SU-DHL-6 (cell line): Measurements from ENCODE around the gene MRRF.

Experiments used
- H2AFZ ChIP-seq: fragments of 200-600 bp; sonication (generic); 2 replicates; pipeline ENCODE4 v1.6.1; 2014; ENCODE audit warnings: low read depth, mild to moderate bottlenecking, moderate library complexity, mixed read lengths, antibody characterized with exemption, low read length; ENCODE audit not compliant: severe bottlenecking
- H3F3A ChIP-seq: fragments of 200-600 bp; shearing (Covaris generic); 2 replicates; pipeline ENCODE4 v1.6.0; 2016; ENCODE audit warnings: antibody characterized with exemption, mild to moderate bottlenecking; ENCODE audit not compliant: insufficient read depth
- H3K27ac ChIP-seq: fragments of 200-600 bp; sonication (generic); 2 replicates; pipeline ENCODE4 v1.5.1; 2016; ENCODE audit warnings: low read depth, mild to moderate bottlenecking, low read length, moderate library complexity, mixed read lengths
- H3K27me3 ChIP-seq: fragments of 200-600 bp; sonication (generic), shearing (Covaris generic); 2 replicates; pipeline ENCODE4 v1.6.0; 2014; ENCODE audit warnings: mild to moderate bottlenecking, low read length
- H3K36me3 ChIP-seq: fragments of 200-600 bp; sonication (generic); 2 replicates; pipeline ENCODE4 v1.6.1; 2014; ENCODE audit warnings: mild to moderate bottlenecking, low read length, mixed read lengths
- H3K4me2 ChIP-seq: fragments of 300-600, 200-600 bp; shearing (Covaris generic), sonication (generic); 2 replicates; pipeline ENCODE4 v1.6.0; 2014; ENCODE audit warnings: low read length, low read depth, mild to moderate bottlenecking; ENCODE audit not compliant: poor library complexity, severe bottlenecking
- H3K4me3 ChIP-seq: fragments of 200-600 bp; sonication (generic); 2 replicates; pipeline ENCODE4 v1.5.1; 2014; ENCODE audit warnings: antibody characterized with exemption, low read length, mild to moderate bottlenecking, mixed read lengths; ENCODE audit not compliant: insufficient read depth, poor library complexity, severe bottlenecking
- H3K79me2 ChIP-seq: fragments of 200-600 bp; sonication (generic); 2 replicates; pipeline ENCODE4 v1.6.1; 2014; ENCODE audit warnings: mild to moderate bottlenecking, low read length, moderate library complexity; ENCODE audit not compliant: insufficient read depth
- H3K9ac ChIP-seq: fragments of 200-600 bp; sonication (generic); 2 replicates; pipeline ENCODE4 v1.7.0; 2014; ENCODE audit warnings: mild to moderate bottlenecking, low read length
- H3K9me2 ChIP-seq: fragments of 200-600 bp; sonication (generic); replicated peaks from 2 replicates; pipeline ENCODE4 v1.6.1; 2014; ENCODE audit warnings: low read length; ENCODE audit not compliant: insufficient read depth
- H3K9me3 ChIP-seq: fragments of 200-600 bp; sonication (generic); 2 replicates; pipeline ENCODE4 v1.6.1; 2014; ENCODE audit warnings: low read length, mixed read lengths; ENCODE audit not compliant: insufficient read depth
- H4K20me1 ChIP-seq: fragments of 200-600 bp; sonication (generic); 2 replicates; pipeline ENCODE4 v1.6.1; 2014; ENCODE audit warnings: low read depth, mild to moderate bottlenecking, antibody characterized with exemption, low read length, moderate library complexity, mixed read lengths
- CTCF ChIP-seq: fragments of 200-600 bp; sonication (generic); IDR thresholded peaks from one replicate; pipeline ENCODE4 v1.5.1; 2017; ENCODE audit warnings: antibody characterized with exemption, mild to moderate bottlenecking, low read length, moderate library complexity; ENCODE audit not compliant: insufficient read depth, poor library complexity, severe bottlenecking
- EZH2phosphoT487 ChIP-seq: fragments of 200-600 bp; sonication (generic), shearing (Covaris generic); conservative IDR thresholded peaks from 2 replicates; pipeline ENCODE4 v1.6.1; 2018; ENCODE audit warnings: mild to moderate bottlenecking, antibody characterized with exemption, low read length, moderate library complexity, mixed read lengths

The MRRF gene

GRCh38 chr9:122239722-122240121, 25.0 kb upstream of the MRRF start:
- Histone ChIP-seq H3F3A (no peaks in the 10 kb centered on the region), H2AFZ (no peak overlapping the region), H3K27ac (no peak overlapping the region), H3K9me2 (no peaks in the 10 kb centered on the region), H3K9ac (no peak overlapping the region), H3K36me3 (peaks cover 34% of the 10 kb centered on the region), H3K79me2 (no peaks in the 10 kb centered on the region), H3K4me2 (no peak overlapping the region), H4K20me1 (no peaks in the 10 kb centered on the region), H3K4me3 (no peak overlapping the region), H3K27me3 (no peaks in the 10 kb centered on the region), H3K9me3 (no peaks in the 10 kb centered on the region)
- TF ChIP-seq CTCF (no peak), EZH2phosphoT487 (no peak)

- Histone ChIP-seq H3K27me3 (no peaks in the 10 kb centered on the region), H3K4me2 (no peak overlapping the region), H3F3A (no peaks in the 10 kb centered on the region), H3K27ac (no peak overlapping the region), H3K36me3 (peaks cover 52% of the 10 kb centered on the region), H3K9me2 (no peaks in the 10 kb centered on the region), H3K9me3 (no peaks in the 10 kb centered on the region), H2AFZ (no peak overlapping the region), H3K9ac (no peak overlapping the region), H3K4me3 (no peak overlapping the region), H4K20me1 (no peaks in the 10 kb centered on the region), H3K79me2 (no peaks in the 10 kb centered on the region)
- TF ChIP-seq CTCF (no peak), EZH2phosphoT487 (no peak)
Measured at GRCh38 chr9:122244349-122244748, 20.3 kb upstream of the MRRF start.

- H3K4me2 ChIP-seq, result no peak overlapping the region
- no peak overlapping the region for H3K27ac ChIP-seq
- no peak for TF ChIP-seq EZH2phosphoT487
- TF ChIP-seq CTCF, result no peak
- no peaks in the 10 kb centered on the region for H3K27me3 ChIP-seq
- no peaks in the 10 kb centered on the region for H4K20me1 ChIP-seq
- no peaks in the 10 kb centered on the region for H3K79me2 ChIP-seq
- H3K9ac ChIP-seq, result no peak overlapping the region
- no peaks in the 10 kb centered on the region for H3K9me2 ChIP-seq
- no peaks in the 10 kb centered on the region for H3K9me3 ChIP-seq
- H3F3A ChIP-seq, result no peaks in the 10 kb centered on the region
- no peak overlapping the region for H3K4me3 ChIP-seq
- peaks cover 49% of the 10 kb centered on the region for H3K36me3 ChIP-seq
- H2AFZ ChIP-seq, result no peak overlapping the region
Measured at GRCh38 chr9:122246666-122247065, 18.0 kb upstream of the MRRF start.
